K562 (cell line): ENCODE data around the gene RUNX1. TPM values are rescaled to one million over a fixed set of nuclear protein-coding genes. Genes with fewer than 3 reads are reported as not detected.
A peak's percentile ranks its signal among the peaks of the same experiment; 100 is the strongest.

Source experiments
- ATF3 ChIP-seq, 2 experiments: fragments of 450-650 bp in 1 of 2; sonication (generic) in 1 of 2; formaldehyde crosslinking in 1 of 2; IDR thresholded peaks in 1 of 2; conservative IDR thresholded peaks in 1 of 2; 2 replicates each; pipeline versions ENCODE4 v1.6.1 to v1.8.1; 2016 to 2023; ENCODE audit warnings: mild to moderate bottlenecking in 2 of 2, moderate library complexity in 2 of 2, inconsistent platforms in 1 of 2, missing genetic modification reagents in 1 of 2
- ATF7 ChIP-seq: fragments of 450-650 bp; IDR thresholded peaks from 2 replicates; pipeline ENCODE4 v1.7.1; 2014; ENCODE audit warnings: mild to moderate bottlenecking, moderate library complexity
- CEBPG ChIP-seq, 3 experiments: fragments of 200-800 bp in 1 of 3; sonication (Bioruptor generic) in 1 of 3; sonication (generic) in 1 of 3; formaldehyde crosslinking in 1 of 3; IDR thresholded peaks in 2 of 3; conservative IDR thresholded peaks in 1 of 3; 2 replicates each; pipeline versions ENCODE4 v1.6.1 to v1.8.0; 2016 to 2022; ENCODE audit warnings: missing compliant biosample characterization in 2 of 3, missing genetic modification characterization in 2 of 3, mild to moderate bottlenecking in 1 of 3, missing genetic modification reagents in 1 of 3
- E2F5 ChIP-seq: sonication (generic); formaldehyde crosslinking; IDR thresholded peaks from 2 replicates; pipeline ENCODE4 v1.8.0; 2022; ENCODE audit warnings: mild to moderate bottlenecking, missing genetic modification reagents
- JUN ChIP-seq, 2 experiments: sonication (generic) in 1 of 2; formaldehyde crosslinking in 1 of 2; IDR thresholded peaks; 2 replicates each; pipeline versions ENCODE4 v1.6.1 to v1.8.0; 2012 to 2022; ENCODE audit warnings: borderline replicate concordance in 2 of 2, mild to moderate bottlenecking in 2 of 2, improper control_type of control experiment in 1 of 2, low read depth in 1 of 2, low read length in 1 of 2, missing genetic modification reagents in 1 of 2
- JUND ChIP-seq, 2 experiments: IDR thresholded peaks; 2 replicates in 1 of 2; 3 replicates in 1 of 2; pipeline ENCODE4 v1.6.1; 2011; ENCODE audit warnings: borderline replicate concordance in 2 of 2, low read depth in 2 of 2, low read length in 2 of 2, improper control_type of control experiment in 1 of 2, missing biosample characterization in 1 of 2, missing genetic modification characterization in 1 of 2, missing genetic modification reagents in 1 of 2
- KAT7 ChIP-seq: sonication (generic); formaldehyde crosslinking; IDR thresholded peaks from 2 replicates; pipeline ENCODE4 v1.8.0; 2022; ENCODE audit warnings: missing genetic modification reagents, mild to moderate bottlenecking, borderline replicate concordance
- KLF1 ChIP-seq: fragments of 450-650 bp; IDR thresholded peaks from 2 replicates; pipeline ENCODE4 v1.6.1; 2016; ENCODE audit warnings: missing genetic modification characterization, missing compliant biosample characterization
- MEIS2 ChIP-seq: fragments of 450-650 bp; IDR thresholded peaks from 2 replicates; pipeline ENCODE4 v1.6.1; 2014; ENCODE audit warnings: mild to moderate bottlenecking; ENCODE audit not compliant: partially characterized antibody
- MXD1 ChIP-seq: fragments of 250-450 bp; sonication (Bioruptor Pico); IDR thresholded peaks from 2 replicates; pipeline ENCODE4 v1.8.0; 2021; ENCODE audit warnings: borderline replicate concordance, mild to moderate bottlenecking, moderate library complexity; ENCODE audit not compliant: poor library complexity, severe bottlenecking
- PTRF ChIP-seq: fragments of 450-650 bp; IDR thresholded peaks from 2 replicates; pipeline ENCODE4 v1.6.1; 2016; ENCODE audit warnings: mild to moderate bottlenecking, missing genetic modification characterization, missing compliant biosample characterization
- RBFOX2 ChIP-seq: fragments of 200-400 bp; formaldehyde crosslinking; IDR thresholded peaks from 2 replicates; pipeline ENCODE4 v1.6.1; 2017; ENCODE audit warnings: low read depth, mild to moderate bottlenecking, low read length, moderate library complexity
- SMARCC2 ChIP-seq: fragments of 450-650 bp; IDR thresholded peaks from 2 replicates; pipeline ENCODE4 v1.6.1; 2017; ENCODE audit warnings: antibody characterized with exemption, moderate library complexity, mild to moderate bottlenecking, low read depth
- TCF7L2 ChIP-seq: fragments of 150-350 bp; IDR thresholded peaks from 2 replicates; pipeline ENCODE4 v1.6.1; 2016; ENCODE audit warnings: low read depth, mild to moderate bottlenecking, low read length, moderate library complexity
- ZFX ChIP-seq: sonication (generic); formaldehyde crosslinking; IDR thresholded peaks from 2 replicates; pipeline ENCODE4 v1.8.0; 2022; ENCODE audit warnings: mild to moderate bottlenecking, missing genetic modification reagents, moderate library complexity
- ZMIZ1 ChIP-seq, 2 experiments: fragments of 150-350 bp in 1 of 2; IDR thresholded peaks; 2 replicates each; pipeline ENCODE4 v1.6.1; 2012 to 2016; ENCODE audit warnings: low read depth in 2 of 2, low read length in 2 of 2, mild to moderate bottlenecking in 1 of 2, moderate library complexity in 1 of 2
- ZNF175 ChIP-seq: fragments of 200-800 bp; sonication (Bioruptor generic); IDR thresholded peaks from 2 replicates; pipeline ENCODE4 v1.6.1; 2016; ENCODE audit warnings: low read depth, mild to moderate bottlenecking, missing genetic modification characterization, missing compliant biosample characterization
- ZNF282 ChIP-seq: sonication (generic); formaldehyde crosslinking; IDR thresholded peaks from 2 replicates; pipeline ENCODE4 v1.8.1; 2023; ENCODE audit warnings: missing genetic modification reagents
- ZNF3 ChIP-seq: fragments of 250-450 bp; sonication (Bioruptor Pico); IDR thresholded peaks from 2 replicates; pipeline ENCODE4 v1.5.0; 2021; ENCODE audit warnings: mild to moderate bottlenecking, moderate library complexity
- polyA plus RNA-seq, 8 experiments: library from polyadenylated mRNA; depleted of rRNA in 4 of 8; stranded (reverse) in 5 of 8; unstranded in 3 of 8; fragments of >200 nt; fragmentation: Nextera tagmentation in 2 of 8; fragmentation: Illumina TruSeq in 1 of 8; extraction: Ambion mirVana in 2 of 8; extraction: Trizol in 1 of 8; gene quantifications; 2 replicates each; pipeline versions ENCODE4 v1.2.1 to v1.2.3, GENCODE V29; 2011 to 2014; ENCODE audit warnings: inconsistent platforms in 1 of 8, missing spikeins in 1 of 8
- total RNA-seq, 7 experiments: library from RNA; depleted of rRNA in 6 of 7; stranded (reverse); fragments of >200 nt in 6 of 7; fragmentation: Illumina TruSeq in 2 of 7; extraction: Trizol in 2 of 7; gene quantifications; 2 replicates each; pipeline versions ENCODE4 v1.2.1 to v1.2.3, GENCODE V29; 2011 to 2021; ENCODE audit warnings: low replicate concordance in 1 of 7

RUNX1 gene
- total and polyA plus RNA-seq, 9 of the 15 experiments (the other 6 are each of a cell fraction or from before 2014, with no cell fraction given): 2.2 to 68.6 (median 17.8) TPM

- no peak for TF ChIP-seq E2F5 (CRISPR knock-in tag)
- TF ChIP-seq ZMIZ1 (IDR thresholded peaks at IDR 0.05; ENCODE audit: low read depth in 2 of 2, low read length in 2 of 2): no peak
- TF ChIP-seq ATF3 (IDR thresholded peaks at IDR 0.05): peak; percentile 92
- no peak for TF ChIP-seq ATF3 (CRISPR knock-in tag; conservative IDR thresholded peaks at IDR 0.05)
- 0 out of 2 replicates have a peak, but pooled peaks have one; percentile 42 for TF ChIP-seq JUN (IDR thresholded peaks at IDR 0.05; ENCODE audit: borderline replicate concordance, low read depth, low read length)
- no peak for TF ChIP-seq JUN (CRISPR knock-in tag; IDR thresholded peaks at IDR 0.05; ENCODE audit: borderline replicate concordance)
- TF ChIP-seq ATF7: peak; percentile 79; the same call in 1 of the 2 replicates
- peak; percentile 20 for TF ChIP-seq RBFOX2
- TF ChIP-seq KAT7 (CRISPR knock-in tag): no peak
- TF ChIP-seq JUND (IDR thresholded peaks at IDR 0.05; ENCODE audit: borderline replicate concordance, low read depth, low read length): no peak
- 0 out of 3 replicates have a peak, but pooled peaks have one; percentile 40 for TF ChIP-seq JUND (tag; IDR thresholded peaks at IDR 0.05; ENCODE audit: borderline replicate concordance, low read depth, low read length)
- TF ChIP-seq ZFX (CRISPR knock-in tag): 0 out of 2 replicates have a peak, but pooled peaks have one; percentile 18
- TF ChIP-seq MXD1 (CRISPR knock-in tag): no peak
- peak; percentile 12 for TF ChIP-seq MEIS2
- no peak for TF ChIP-seq CEBPG (CRISPR knock-in tag; IDR thresholded peaks at IDR 0.05)
- peak; percentile 51 to 68; a peak in 3 of 4 replicates for TF ChIP-seq CEBPG (tag; conservative IDR thresholded peaks at IDR 0.05 in 1 of 2, IDR thresholded peaks at IDR 0.05 in 1 of 2)
- no peak for TF ChIP-seq ZNF282
- TF ChIP-seq KLF1: no peak
- TF ChIP-seq ZNF175 (CRISPR knock-in tag): no peak
- no peak for TF ChIP-seq TCF7L2
- TF ChIP-seq SMARCC2: no peak
- TF ChIP-seq ZNF3: no peak
- TF ChIP-seq PTRF: no peak
Observed at GRCh38 chr21:34881839-34882371, 167.2 kb downstream of the RUNX1 start (continued).
